CD4-positive, alpha-beta T cell treated with Interleukin-21 for 1 hour (primary cell): Measurements from ENCODE around the gene PTPRN2.
"Not testable (repeated sequence)": the region's sequence is repeated elsewhere in the genome, so short reads cannot be mapped to it uniquely, and the experiment has no call there.

ENCODE experiments used
- DNase-seq: peaks from one replicate; pipeline ENCODE4 v3.0.0-alpha.2; 2020

Gene PTPRN2

DNA sequence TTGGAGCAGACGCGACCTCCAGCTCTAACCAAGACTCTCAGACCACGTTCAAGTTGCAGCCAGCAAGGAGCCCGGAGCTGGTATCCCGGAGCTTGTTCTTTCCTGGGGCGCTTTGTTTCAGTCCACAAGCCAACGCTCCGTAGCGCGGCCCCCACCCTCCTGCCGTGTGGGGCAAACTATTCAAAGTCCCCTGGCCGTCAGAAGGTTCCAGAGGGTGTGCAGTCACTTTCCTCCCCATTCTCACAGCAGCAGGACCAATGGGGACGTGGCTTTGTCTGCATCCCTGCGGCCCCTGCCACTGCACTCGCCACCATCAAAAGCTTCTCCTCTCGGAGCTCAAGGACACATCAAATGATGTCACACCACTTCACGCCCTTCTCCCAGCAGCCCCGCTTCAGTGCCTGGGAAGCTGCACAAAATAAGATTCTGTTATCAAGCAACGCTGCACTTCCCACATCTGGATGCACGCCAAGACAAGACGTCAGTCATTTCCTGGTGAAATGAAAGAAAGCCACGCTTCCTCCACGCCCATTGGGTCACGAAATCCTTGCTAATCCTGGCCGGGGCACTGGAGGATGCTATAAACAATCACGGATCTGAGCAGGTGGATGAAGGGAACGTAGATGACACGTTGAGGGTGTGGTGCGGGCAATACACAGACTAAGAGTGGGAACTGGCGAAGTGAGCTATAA, 348.2 kb downstream of the PTPRN2 start:
- DNase-seq, result no peak

DNA sequence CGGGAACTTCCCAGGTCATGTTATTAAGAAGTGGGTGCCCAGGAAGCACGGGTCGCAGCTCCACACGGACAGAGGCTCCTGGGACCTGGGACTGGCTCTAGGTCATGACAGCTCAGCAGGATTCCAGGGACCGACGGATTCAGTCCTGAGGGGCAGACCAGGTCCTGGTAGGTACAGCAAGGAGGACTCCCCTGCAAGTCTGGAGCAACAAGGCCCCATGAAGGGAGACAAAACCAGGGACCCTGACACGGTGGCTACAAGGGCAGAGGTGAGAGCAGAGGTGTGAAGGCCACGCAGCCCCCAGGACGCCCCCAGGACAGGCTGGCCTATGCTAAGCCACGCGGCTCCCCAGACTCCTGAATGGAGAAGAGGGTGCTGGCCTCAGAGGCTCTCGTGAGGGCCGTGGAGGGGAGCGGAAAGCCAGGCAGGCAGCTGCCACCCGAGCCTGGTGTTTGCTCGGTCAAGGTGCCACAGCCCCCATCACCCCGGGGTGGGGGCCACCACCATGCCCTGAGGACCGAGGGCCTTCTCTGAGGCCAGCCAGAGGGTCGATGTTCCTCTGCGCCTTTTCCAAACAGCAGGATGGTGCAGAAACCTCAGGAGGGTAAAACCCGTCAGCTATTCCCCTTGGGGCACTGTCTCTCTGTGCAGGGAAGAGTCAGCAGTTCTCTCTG, 348.9 kb downstream of the PTPRN2 start:
- no peak for DNase-seq

DNA sequence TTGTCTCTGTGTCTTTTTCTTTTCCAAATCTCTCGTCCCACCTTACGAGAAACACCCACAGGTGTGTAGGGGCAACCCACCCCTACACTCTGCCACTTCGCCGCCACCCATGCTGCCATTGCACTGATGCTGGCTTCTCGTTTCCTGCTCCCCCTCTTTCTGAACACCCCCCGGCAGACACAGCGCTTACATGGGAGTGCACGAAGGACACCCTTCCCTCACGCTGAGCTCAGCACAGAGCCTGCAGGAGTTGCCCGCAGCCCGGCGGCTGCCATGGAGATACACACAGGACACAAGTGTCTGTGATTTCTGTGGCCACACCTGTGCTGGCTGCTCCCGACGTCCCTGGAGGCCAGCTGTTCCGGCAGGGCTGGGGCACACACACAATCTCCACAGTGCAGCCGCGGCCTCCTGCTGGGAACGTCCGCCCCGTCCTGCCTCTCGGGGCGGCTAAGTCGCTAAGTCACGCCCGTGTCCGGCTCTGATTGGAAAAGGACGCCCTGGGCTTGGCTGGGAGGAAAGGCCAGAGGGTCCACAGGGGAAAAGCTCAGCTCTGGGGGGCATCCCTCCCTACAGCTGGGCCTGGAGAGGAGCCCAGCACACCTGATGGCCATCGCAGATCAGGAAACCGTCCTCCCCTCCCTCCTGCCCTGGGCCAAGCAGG, 349.8 kb downstream of the PTPRN2 start:
- no peak for DNase-seq

DNA sequence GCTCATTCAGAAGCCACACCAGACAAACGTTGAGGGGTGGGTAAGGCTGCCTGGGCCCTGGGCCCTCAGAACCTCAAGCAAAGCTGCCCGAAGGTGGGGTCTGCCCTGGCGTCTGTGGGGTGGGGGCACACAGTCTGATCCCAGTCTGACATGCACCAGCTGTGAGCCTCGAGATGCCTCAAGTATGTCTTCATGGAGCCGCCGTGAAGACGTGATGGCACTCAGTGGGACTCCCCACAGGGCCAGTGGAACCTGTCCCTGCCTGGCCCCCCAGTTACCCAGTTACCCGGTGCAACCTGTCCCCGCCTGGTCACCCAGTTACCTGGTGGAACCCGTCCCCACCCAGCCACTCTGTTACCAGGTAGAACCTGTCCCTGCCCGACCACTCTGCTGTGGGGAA, 351.2 kb downstream of the PTPRN2 start:
- DNase-seq, result no peak

DNA sequence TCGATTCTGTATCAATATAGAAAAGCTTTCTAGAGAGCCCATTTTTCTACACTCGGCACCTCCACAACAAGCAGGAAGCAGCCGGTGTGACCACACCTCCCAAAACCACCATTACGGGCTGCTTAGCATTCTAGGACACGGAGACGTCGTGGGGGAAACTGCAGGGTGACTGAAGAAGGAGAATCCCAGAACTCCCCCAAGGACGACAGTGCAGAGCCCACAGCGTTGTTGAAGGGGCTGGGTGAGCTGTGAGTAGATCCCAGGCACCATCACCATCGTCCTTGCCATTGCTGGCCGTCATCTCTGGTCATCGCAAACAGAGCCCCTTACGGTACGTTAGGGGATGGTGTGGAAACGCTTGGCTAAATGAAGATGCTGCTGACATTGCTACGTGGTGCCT, 351.8 kb downstream of the PTPRN2 start:
- DNase-seq, result no peak

DNA sequence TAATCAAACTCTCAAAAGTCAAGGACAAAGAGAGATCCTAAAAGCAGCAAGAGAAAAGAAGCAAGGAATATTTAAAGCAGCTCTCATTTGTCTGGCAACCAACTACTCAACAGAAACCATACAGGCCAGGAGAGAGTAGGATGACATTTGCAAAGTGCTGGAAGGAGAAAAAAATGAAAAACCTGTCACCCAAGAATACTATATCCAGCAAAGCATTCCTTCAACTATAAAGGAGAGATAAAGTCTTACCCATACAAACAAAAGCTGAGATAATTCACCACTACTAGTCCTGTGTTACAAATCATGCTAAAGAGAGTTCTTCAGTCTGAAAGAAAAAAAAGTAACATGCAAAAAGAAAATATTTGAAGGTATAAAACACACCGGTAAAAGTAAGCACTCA, 357.7 kb downstream of the PTPRN2 start:
- no peak for DNase-seq

DNA sequence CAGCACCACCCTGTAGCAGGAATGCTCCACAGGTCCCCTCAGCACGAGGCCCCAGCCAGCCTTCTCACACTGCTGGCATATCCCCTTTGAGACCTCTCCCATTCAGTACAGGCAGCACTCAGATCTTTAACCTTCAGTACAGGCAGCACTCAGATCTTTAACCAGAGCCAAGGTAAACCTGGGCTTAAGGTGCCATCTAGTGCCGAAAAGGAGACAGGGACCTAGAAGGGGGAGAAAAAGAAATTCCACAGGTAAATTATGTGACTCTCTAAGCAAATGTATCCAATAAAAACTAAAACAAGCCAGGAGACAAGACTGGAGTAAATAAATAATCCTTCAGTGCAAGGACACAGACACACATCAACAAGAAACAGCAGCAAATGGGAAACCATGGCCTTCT, 358.6 kb downstream of the PTPRN2 start:
- DNase-seq, result no peak

DNA sequence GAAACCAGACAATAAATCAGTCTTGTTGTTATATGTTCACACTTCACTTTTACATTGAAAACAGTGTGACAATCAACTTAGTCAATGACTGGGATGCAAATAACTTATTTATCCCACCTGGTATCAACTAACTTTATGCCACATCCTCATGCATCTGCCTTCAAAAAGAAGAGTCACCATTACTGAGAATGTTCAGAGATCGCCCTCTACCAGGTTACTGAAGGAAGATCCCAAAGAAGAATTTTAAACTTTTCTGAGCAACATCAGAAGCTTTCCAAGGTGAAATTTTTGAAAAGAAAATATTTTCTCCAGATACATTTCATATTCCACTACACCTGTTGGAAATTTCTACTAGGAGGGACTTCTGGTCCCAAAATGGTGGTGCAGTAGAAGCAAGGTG, 359.5 kb downstream of the PTPRN2 start:
- DNase-seq, result no peak

DNA sequence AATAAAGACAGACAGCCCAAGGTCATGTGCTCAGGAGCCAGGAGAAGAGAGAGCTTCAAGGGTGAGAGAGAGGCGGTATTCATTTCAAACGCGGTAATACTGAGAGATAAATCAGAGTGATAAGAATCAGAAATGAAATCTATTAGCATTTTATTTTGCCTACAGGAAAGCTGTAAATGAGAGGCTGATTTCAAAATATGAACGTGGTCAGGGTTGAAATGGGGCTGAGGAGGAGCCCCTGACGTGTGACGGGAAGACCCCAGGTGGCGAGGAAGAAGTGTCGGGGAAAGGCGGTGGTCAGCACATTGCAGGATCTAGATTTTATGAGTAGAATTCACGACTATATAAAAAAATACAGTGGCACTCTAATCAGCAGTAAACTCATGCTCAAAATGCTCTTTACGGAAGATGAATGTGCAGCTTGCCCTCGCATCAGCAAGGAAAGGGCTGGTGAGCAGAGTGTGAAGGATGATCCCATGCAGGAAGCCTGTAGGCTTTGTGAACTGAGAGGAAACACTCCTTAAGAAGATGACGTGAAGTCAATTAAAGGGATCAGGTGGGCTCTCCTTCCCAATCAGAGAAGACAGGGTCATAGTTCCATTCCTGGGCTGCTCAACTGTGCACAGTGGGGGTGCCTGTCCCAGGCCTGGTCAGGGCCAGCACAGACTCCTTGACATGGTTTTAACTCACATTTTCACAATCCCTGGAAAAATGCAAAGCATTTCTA, 360.2 kb downstream of the PTPRN2 start:
- DNase-seq, result no peak

DNA sequence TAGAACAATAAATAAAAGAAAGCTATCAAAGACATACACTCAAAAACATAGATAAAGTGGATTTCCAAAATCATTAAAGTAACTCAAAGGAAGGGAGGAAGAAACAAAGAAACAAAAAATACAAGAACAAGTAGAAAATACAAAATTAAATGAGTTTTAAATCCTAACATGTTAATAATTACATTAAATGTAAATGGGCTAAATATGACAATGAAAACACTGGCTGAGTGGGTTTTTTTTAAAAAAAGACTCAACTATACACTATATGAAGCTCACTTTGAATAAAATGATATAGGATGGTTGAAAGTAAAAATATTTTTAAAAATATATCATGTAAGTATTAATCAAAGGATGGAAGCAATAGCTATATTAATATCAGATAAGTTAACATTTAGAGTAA, 371.4 kb downstream of the PTPRN2 start:
- DNase-seq, result no peak

DNA sequence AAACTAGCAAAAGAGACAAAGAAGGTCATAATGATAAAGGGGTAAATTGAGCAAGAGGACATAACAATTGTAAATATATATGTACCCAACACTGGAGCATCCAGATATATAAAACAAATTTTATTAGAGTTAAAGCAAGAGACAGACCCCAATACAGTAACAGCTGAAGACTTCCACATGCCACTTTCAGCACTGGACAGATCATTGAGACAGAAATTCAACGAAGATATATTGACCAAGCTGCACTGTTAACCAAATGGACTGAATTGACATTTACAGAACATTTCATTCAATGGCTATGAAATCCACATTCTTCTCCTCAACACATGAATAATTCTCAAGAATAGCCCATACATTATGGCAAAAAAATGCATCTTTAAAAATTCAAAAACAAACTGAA, 378.2 kb downstream of the PTPRN2 start:
- no peak for DNase-seq

DNA sequence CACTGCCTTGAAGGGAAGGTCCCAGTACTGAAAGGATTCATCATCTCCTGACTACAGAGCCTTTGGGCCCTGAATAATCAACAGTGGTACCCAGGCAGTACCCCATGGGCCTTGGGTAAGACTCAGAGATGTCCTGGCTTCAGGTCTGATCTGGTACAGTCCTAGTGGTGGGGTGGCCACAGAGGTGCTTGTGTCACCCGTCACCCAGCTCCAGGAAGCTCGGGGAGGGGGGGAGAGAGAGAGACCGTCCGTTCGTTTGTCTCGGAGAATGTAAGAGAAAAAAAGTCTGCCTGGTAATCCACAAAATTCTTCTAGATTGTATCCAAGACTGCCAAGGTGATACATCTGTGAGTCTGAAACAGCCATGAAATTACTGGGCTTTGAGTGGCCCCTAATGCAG, 381.3 kb downstream of the PTPRN2 start:
- DNase-seq, result no peak

DNA sequence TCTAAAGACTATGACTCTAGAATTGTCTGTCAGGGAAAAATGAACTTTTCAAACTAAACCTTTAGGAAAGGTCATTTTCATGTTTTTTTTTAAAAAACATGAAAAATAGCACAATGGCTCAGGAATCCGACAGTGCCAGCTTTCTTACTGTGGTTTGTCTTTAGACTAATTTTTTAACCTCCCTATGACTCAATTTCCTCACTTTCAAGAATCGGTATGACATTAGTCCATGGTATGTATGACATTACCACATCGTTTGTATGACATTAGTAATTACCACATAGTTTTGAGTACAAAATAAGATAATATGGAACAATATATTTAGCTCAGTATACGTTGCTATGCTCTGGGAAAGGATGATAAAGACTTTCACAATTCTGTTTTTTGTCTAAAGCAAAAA, 383.2 kb downstream of the PTPRN2 start:
- no peak for DNase-seq

DNA sequence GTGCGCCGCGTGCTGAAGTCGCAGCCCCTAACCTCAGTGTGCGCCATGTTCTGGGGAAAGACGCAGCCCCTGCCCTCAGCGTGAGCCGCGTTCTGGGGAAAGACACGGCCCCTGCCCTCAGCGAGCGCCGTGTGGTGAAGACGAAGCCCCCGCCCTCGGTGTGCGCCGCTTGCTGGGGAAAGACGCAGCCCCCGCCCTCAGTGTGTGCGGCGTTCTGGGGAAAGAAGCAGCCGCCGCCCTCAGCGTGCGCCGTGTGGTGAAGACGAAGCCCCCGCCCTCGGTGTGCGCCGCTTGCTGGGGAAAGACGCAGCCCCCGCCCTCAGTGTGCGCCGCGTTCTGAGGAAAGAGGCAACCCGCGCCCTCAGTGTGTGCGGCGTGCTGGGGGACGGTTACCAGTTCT, 383.7 kb downstream of the PTPRN2 start:
- DNase-seq, result not testable (repeated sequence)

DNA sequence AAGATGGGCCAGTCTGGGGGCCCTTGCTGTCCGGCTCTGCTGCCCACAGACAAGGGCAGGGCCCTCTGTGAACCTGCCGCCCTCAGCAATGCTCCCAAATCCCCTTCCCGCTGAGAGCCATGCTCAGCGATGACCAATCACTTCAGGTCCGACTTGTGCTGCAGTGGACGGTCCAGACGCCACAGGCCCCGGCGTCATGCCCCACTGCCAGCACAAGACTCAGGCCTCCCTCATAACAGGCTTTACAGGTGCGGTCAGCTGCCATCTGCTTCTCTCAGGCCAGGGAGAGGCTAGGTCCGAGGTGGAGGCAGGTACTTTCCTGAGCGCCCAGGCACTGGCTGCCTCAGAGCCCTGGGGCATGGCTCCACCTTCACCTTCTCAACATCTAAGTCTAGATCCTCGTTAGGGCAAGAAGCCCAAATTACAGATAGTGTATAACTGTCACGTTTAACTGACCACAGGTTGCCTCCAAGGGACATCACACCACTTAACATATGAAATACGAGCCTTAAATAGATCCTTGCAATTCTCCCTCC, 393.2 kb downstream of the PTPRN2 start:
- DNase-seq, result no peak

DNA sequence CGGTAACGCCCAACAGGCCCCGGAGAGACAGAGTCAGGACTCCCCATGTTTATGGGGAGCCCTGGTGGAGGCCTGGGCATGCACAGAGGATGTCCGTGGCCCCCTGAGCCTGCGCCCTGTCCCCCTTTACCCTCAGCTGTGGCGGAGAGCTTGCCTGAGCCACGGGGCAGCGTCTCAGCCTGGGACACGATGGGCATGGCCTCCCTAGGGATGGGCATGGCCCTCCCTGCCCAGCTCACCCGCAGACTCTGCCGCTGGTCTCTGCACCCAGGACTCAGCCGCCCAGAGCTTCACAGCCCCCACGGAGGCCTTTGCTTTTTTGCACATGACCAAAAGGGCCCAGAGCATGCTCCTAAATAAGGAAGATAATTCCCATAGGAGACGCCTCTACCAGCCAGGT, 394.2 kb downstream of the PTPRN2 start:
- DNase-seq, result no peak

DNA sequence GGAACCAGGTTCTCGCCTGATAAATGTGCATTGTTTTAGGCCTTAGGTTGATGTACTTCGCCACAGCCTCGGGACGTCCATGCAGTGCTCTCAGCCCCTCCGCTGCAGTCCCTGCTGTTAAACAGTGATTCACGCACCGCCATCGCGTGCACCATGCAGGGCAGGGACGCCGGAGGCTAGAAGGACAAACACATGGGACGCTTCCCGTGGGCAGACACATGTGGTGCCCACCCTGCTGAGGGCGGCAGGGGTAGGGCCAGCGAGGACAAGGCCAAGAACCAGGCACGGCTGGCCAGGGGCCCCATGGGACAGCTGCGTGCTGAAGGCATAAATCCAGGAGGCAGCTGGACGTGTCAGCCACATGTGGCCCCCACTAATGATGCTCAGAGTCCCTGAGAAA, 394.7 kb downstream of the PTPRN2 start:
- no peak for DNase-seq

DNA sequence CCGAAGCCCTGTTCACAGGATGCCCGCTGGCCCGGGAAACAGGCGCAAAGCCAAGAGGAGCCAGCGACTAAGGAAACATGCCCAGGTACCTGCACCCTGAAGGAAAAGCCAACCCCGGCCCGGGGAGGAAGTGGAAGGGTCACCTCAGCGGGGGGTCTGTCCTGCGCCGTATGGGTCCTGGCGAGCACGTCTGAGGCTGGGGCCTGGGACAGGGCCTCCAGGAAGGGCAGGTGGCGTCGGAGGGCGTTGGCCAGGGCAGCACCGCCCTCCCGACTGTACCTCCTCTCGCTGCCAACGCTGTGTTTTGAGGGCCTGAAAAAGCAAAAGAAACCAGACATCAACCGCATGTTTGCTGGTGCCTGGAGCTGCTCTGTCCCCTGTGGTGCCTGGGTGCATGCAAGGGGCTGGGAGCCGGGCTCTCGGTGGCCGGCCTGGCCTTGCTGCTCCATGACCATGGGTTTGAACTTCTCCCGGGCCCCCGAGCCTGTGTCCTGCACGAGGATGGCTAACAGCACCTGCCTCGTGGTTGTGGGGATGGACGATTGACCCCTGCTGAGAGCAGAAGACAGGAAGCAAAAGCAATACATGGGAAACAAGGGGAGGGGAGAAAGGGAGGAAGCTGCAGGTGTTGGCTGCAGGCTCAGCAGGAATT, 395.3 kb downstream of the PTPRN2 start:
- DNase-seq, result no peak

DNA sequence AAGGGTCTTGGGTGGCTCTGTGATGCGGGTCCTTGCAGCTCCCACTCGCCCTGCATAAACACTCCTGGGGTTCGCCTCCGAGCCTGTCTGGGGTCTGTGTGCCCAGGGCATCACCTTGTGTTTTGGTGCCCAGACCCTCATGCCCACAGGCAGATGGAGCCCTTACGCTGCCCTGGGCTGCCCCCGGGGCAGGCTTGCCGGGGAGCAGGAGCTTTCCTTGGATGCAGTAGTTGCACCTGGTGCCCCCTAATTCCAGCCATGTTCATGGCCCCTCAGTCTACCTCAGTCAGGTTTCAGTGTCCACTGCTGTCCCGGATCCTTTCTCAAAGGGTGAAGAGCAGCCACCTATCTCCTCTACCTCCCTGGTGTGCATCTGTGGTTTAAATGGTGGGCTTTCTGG, 396.0 kb downstream of the PTPRN2 start:
- DNase-seq, result no peak

DNA sequence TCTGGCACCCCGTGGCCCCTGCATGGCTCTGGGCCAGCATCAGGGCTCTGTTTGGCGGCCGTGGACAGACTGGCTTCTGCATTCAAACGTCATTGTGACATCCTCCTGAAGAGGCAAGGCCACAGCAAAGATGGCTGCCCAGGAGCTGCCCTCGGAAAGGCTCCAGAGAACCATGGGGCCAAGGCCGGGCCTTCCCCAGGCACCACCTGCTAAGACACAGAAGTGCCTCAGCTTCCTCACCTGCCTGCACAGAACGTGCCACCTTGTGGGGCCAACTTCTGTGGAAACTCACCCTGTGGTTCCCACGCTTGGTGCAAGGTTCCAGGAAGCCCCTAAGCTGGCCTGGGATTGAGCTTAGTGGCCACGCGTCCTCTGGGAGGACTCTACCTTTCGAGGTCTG, 396.9 kb downstream of the PTPRN2 start:
- no peak for DNase-seq

DNA sequence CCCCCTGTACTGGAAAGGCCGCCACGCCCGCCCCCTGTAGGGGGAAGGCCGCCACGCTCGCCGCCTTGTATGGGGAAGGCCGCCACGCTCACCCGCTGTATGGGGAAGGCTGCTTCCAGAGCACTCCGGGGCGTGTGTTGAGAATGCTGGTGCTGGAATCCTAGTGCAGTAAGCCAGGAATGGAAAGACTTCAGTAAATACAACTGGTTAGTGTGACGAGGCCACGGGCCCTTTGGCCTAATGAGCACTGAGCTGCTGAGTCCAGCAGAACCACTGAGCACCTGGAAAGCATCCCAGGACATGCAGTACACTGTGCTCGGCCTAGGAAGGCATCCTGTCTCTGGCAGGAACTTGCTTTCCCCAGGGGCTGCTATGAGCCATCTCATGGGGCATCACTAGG, 398.9 kb downstream of the PTPRN2 start:
- DNase-seq, result no peak

DNA sequence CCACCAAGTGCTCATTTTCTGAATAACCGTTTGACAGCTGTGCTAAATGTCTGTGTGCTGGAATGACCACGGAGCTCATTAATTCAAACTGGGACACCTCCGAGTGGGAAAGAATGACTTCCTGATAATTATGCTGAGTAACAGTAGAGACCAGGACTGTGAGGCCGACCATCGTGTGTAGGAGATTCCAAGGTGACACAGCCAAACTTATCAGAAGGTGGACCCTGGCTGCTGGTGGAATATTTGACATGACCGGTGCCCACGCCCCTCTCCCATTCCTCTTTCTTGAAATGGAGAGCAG, 400.0 kb downstream of the PTPRN2 start:
- no peak for DNase-seq
